Stimulated activated CD4-positive, alpha-beta T cell treated with anti-CD3 and anti-CD28 coated beads, Interleukin-4, amount 100 ng/mL, for 4 hours (primary cell): Measurements from ENCODE around the gene MORF4L2.

Experiments used
- DNase-seq, 2 experiments: peaks; one replicate each; pipeline ENCODE4 v3.0.0-alpha.2; 2020

MORF4L2 gene

GRCh38 chrX:103686199-103687072 lies at the start of gene MORF4L2:
Gene MORF4L2 (minus strand): TSS chrX:103686699. CDS start chrX:103677027, 9,672 bp downstream.
- DNase-seq = peak; percentile 64 to 92

GRCh38 chrX:103734125-103734760 lies 47.7 kb upstream of the MORF4L2 start:
- no peak for DNase-seq

GRCh38 chrX:103733017-103733416 lies 46.5 kb upstream of the MORF4L2 start:
- no peak for DNase-seq

GRCh38 chrX:103730796-103731493 lies 44.4 kb upstream of the MORF4L2 start:
- no peak for DNase-seq

- DNase-seq = no peak
Measured at GRCh38 chrX:103730147-103730795, 43.8 kb upstream of the MORF4L2 start.

- DNase-seq = no peak
Measured at GRCh38 chrX:103729015-103729414, 42.5 kb upstream of the MORF4L2 start.

GRCh38 chrX:103727115-103727514 lies 40.6 kb upstream of the MORF4L2 start:
- no peak for DNase-seq

GRCh38 chrX:103726477-103726876 lies 40.0 kb upstream of the MORF4L2 start:
- DNase-seq = no peak

- DNase-seq = no peak
Measured at GRCh38 chrX:103722505-103722904, 36.0 kb upstream of the MORF4L2 start.

GRCh38 chrX:103718120-103718519 lies 31.6 kb upstream of the MORF4L2 start:
- DNase-seq = no peak

- DNase-seq = no peak
Measured at GRCh38 chrX:103716962-103717361, 30.5 kb upstream of the MORF4L2 start.

GRCh38 chrX:103710609-103711008 lies 24.1 kb upstream of the MORF4L2 start, which contains the start of gene TMEM31:
Gene TMEM31 (plus strand): TSS chrX:103710909. CDS start chrX:103712259, 1,350 bp downstream.
- DNase-seq = no peak

- DNase-seq = no peak
Measured at GRCh38 chrX:103704863-103705262, 18.4 kb upstream of the MORF4L2 start.

GRCh38 chrX:103699243-103699642 lies 12.7 kb upstream of the MORF4L2 start:
- no peak for DNase-seq

GRCh38 chrX:103697687-103698086 lies 11.2 kb upstream of the MORF4L2 start:
- DNase-seq = no peak

GRCh38 chrX:103691059-103691458 lies 4.6 kb upstream of the MORF4L2 start:
- no peak for DNase-seq

GRCh38 chrX:103688946-103689345 lies 2.4 kb upstream of the MORF4L2 start:
- DNase-seq = no peak

- peak; percentile 25 to 27 for DNase-seq
Measured at GRCh38 chrX:103687696-103688201, 1.2 kb upstream of the MORF4L2 start.

- DNase-seq = peak; percentile 82 to 84
Measured at GRCh38 chrX:103687073-103687695, 685 bp upstream of the MORF4L2 start.

GRCh38 chrX:103685396-103685795 lies 1.1 kb downstream of the MORF4L2 start:
- DNase-seq = no peak

- DNase-seq = no peak
Measured at GRCh38 chrX:103681443-103681842, 5.1 kb downstream of the MORF4L2 start.
